Neutrophil (primary cell): ENCODE results near the gene PKD2.

ENCODE experiments used
- H3K27ac ChIP-seq: fragments of 200-600 bp; sonication (generic); 2 replicates; pipeline ENCODE4 v1.5.1; 2016; ENCODE audit warnings: mild to moderate bottlenecking, moderate library complexity
- H3K27me3 ChIP-seq: fragments of 200-600 bp; sonication (generic); 2 replicates; pipeline ENCODE4 v1.6.0; 2016; ENCODE audit warnings: mild to moderate bottlenecking
- H3K36me3 ChIP-seq: fragments of 200-600 bp; sonication (generic); 2 replicates; pipeline ENCODE4 v1.5.1; 2017
- H3K4me1 ChIP-seq, 2 experiments: fragments of 200-600 bp in 1 of 2; sonication (generic) in 1 of 2; 1 replicate in 1 of 2; 2 replicates in 1 of 2; pipeline versions ENCODE4 v1.5.1 to v1.6.1; 2013 to 2016; ENCODE audit warnings: low read depth in 1 of 2, low read length in 1 of 2, mild to moderate bottlenecking in 1 of 2, moderate library complexity in 1 of 2; ENCODE audit not compliant: control insufficient read depth in 1 of 2, insufficient read depth in 1 of 2
- H3K4me3 ChIP-seq, 2 experiments: fragments of 200-600 bp in 1 of 2; sonication (generic) in 1 of 2; 1 replicate in 1 of 2; 2 replicates in 1 of 2; pipeline ENCODE4 v1.5.1; 2013 to 2016; ENCODE audit warnings: low read depth in 1 of 2, low read length in 1 of 2, mild to moderate bottlenecking in 1 of 2, moderate library complexity in 1 of 2
- H3K9me3 ChIP-seq: fragments of 200-600 bp; sonication (generic); 2 replicates; pipeline ENCODE4 v1.5.1; 2016
- CTCF ChIP-seq: fragments of 200-600 bp; sonication (generic); IDR thresholded peaks from 2 replicates; pipeline ENCODE4 v1.5.1; 2016; ENCODE audit warnings: antibody characterized with exemption

Gene PKD2

GRCh38 chr4:88059766-88060165 is 52.3 kb downstream of the PKD2 start:
- H3K4me3 ChIP-seq = no peak overlapping the region
- TF ChIP-seq CTCF = no peak
- H3K27ac ChIP-seq = no peak overlapping the region
- H3K36me3 ChIP-seq = peaks cover 59% of the 10 kb centered on the region
- H3K9me3 ChIP-seq = no peaks in the 10 kb centered on the region
- no peaks in the 10 kb centered on the region for H3K27me3 ChIP-seq
- H3K4me1 ChIP-seq = no peaks in the 10 kb centered on the region

DNA sequence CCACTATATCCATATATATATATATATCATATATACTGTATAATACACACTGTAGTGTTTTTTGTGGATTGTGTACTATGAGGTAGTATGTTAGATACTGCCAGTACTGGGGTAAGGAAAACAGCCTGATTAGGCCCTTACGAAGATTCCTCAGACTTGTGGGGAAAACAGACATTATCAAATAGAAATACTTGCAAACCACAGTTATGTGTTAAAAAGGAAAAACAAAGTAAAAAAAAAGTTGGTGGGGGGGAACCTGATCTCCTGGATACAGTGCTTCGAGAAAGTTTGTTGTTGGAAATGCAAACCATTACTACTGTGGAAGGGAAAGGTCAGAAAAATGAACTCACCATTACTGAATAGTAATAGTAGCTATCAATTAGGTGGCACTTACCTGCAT is 53.0 kb downstream of the PKD2 start:
- H3K36me3 ChIP-seq = peaks cover 60% of the 10 kb centered on the region
- H3K4me3 ChIP-seq = no peak overlapping the region
- no peak for TF ChIP-seq CTCF
- H3K4me1 ChIP-seq = no peaks in the 10 kb centered on the region
- no peaks in the 10 kb centered on the region for H3K27me3 ChIP-seq
- no peaks in the 10 kb centered on the region for H3K9me3 ChIP-seq
- no peak overlapping the region for H3K27ac ChIP-seq

GRCh38 chr4:88062311-88062710 is 54.9 kb downstream of the PKD2 start:
- no peaks in the 10 kb centered on the region for H3K9me3 ChIP-seq
- no peaks in the 10 kb centered on the region for H3K4me1 ChIP-seq
- no peak overlapping the region for H3K4me3 ChIP-seq
- H3K36me3 ChIP-seq = peaks cover 73% of the 10 kb centered on the region
- H3K27me3 ChIP-seq = no peaks in the 10 kb centered on the region
- no peak overlapping the region for H3K27ac ChIP-seq
- no peak for TF ChIP-seq CTCF

DNA sequence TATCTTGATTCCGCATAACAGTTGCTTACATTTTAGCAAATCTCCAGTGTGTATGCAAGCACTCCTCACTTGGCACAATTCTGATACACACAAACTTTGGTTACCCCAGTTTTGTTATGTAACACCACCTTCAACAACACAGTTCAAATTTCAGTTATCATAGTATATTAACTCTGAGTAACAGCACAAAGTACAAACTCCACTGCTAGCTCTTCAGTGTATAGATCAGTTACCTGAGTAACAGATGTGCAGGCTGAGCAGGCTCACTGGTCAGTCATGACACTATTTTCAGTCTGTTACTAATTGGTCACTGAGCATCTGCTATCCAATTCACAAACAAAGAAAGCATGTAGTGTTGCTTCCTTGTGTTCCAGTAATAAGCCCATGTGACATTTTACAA is 55.4 kb downstream of the PKD2 start:
- H3K36me3 ChIP-seq = peaks cover 73% of the 10 kb centered on the region
- H3K4me3 ChIP-seq = no peak overlapping the region

GRCh38 chr4:88063634-88064296 is 56.3 kb downstream of the PKD2 start:
- no peak for TF ChIP-seq CTCF
- Histone ChIP-seq H3K4me1 (no peaks in the 10 kb centered on the region), H3K27ac (no peak overlapping the region), H3K36me3 (peaks cover 75% of the 10 kb centered on the region), H3K9me3 (peaks cover 5% of the 10 kb centered on the region), H3K4me3 (no peak overlapping the region), H3K27me3 (no peaks in the 10 kb centered on the region)

More for the DNA sequence above, 55.4 kb downstream of the PKD2 start:
- no peaks in the 10 kb centered on the region for H3K9me3 ChIP-seq
- H3K27me3 ChIP-seq = no peaks in the 10 kb centered on the region
- TF ChIP-seq CTCF = no peak
- H3K27ac ChIP-seq = no peak overlapping the region
- H3K4me1 ChIP-seq = no peaks in the 10 kb centered on the region
